ENCODE measurements around the gene SLC46A1. TPM values are rescaled to one million over a fixed set of nuclear protein-coding genes. Genes with fewer than 3 reads are reported as not detected.

Gene SLC46A1
- total RNA-seq, 2 experiments from 2014 or later: 1.5 to 2.2 TPM

GRCh38 chr17:28368915-28369683, 36.9 kb downstream of the SLC46A1 start:
- H3K4me3 ChIP-seq (ENCODE audit: low read depth, low read length, poor library complexity, severe bottlenecking): no peak overlapping the region
- TF ChIP-seq CTCF (conservative IDR thresholded peaks at IDR 0.05; ENCODE audit: low read length) (no peak), EZH2phosphoT487 (IDR thresholded peaks at IDR 0.05; ENCODE audit: borderline replicate concordance, low read depth, low read length) (no peak)
- no TSS peak for BruUV-seq (replicated peaks)
- no peak overlapping the region for H3K4me2 ChIP-seq (ENCODE audit: low read length)
- H3K9me2 ChIP-seq (ENCODE audit: insufficient read depth, low read length): no peaks in the 10 kb centered on the region
- H4K20me1 ChIP-seq (ENCODE audit: insufficient read depth, low read length): no peaks in the 10 kb centered on the region
- H3K27ac ChIP-seq (ENCODE audit: low read depth, low read length, poor library complexity, severe bottlenecking): no peak overlapping the region
- H3K79me2 ChIP-seq (ENCODE audit: insufficient read depth, low read depth, low read length): no peaks in the 10 kb centered on the region
- H2AFZ ChIP-seq (ENCODE audit: low read length): no peak overlapping the region
- CTCF ChIA-PET (ENCODE audit: unreplicated experiment): no interaction called here
- no peaks in the 10 kb centered on the region for H3K9me3 ChIP-seq (ENCODE audit: low read length)
- H3K4me1 ChIP-seq (ENCODE audit: insufficient read depth, low read length, poor library complexity, severe bottlenecking): peaks cover 20% of the 10 kb centered on the region
- DNase-seq (ENCODE audit: low spot score): no peak
- intact Hi-C loops (cut with micrococcal nuclease; ENCODE audit: unreplicated experiment): no loop called here
- POLR2A ChIA-PET: interaction anchor here (2.7 kb wide), 1 partner anchor 12 kb away, joined by 11 read pairs; the partner anchor contains the start of gene POLDIP2
- no peaks in the 10 kb centered on the region for H3K36me3 ChIP-seq (ENCODE audit: insufficient read depth, low read length)

GRCh38 chr17:28368306-28368831, 37.6 kb downstream of the SLC46A1 start:
- CTCF ChIA-PET (ENCODE audit: unreplicated experiment): no interaction called here
- H3K9me3 ChIP-seq (ENCODE audit: low read length): no peaks in the 10 kb centered on the region
- no peak for TF ChIP-seq CTCF (conservative IDR thresholded peaks at IDR 0.05; ENCODE audit: low read length)
- no peak for TF ChIP-seq EZH2phosphoT487 (IDR thresholded peaks at IDR 0.05; ENCODE audit: borderline replicate concordance, low read depth, low read length)

More at GRCh38 chr17:28368306-28368831, 37.6 kb downstream of the SLC46A1 start:
- Histone ChIP-seq H3K9me2 (ENCODE audit: insufficient read depth, low read length) (no peaks in the 10 kb centered on the region), H3K4me2 (ENCODE audit: low read length) (no peak overlapping the region), H4K20me1 (ENCODE audit: insufficient read depth, low read length) (no peaks in the 10 kb centered on the region), H3K79me2 (ENCODE audit: insufficient read depth, low read depth, low read length) (no peaks in the 10 kb centered on the region), H3K27ac (ENCODE audit: low read depth, low read length, poor library complexity, severe bottlenecking) (no peak overlapping the region), H3K4me1 (ENCODE audit: insufficient read depth, low read length, poor library complexity, severe bottlenecking) (peaks cover 18% of the 10 kb centered on the region), H2AFZ (ENCODE audit: low read length) (no peak overlapping the region), H3K36me3 (ENCODE audit: insufficient read depth, low read length) (peaks cover 4% of the 10 kb centered on the region; the same call in 1 of the 2 replicates), H3K4me3 (ENCODE audit: low read depth, low read length, poor library complexity, severe bottlenecking) (no peak overlapping the region)
- intact Hi-C loops (cut with micrococcal nuclease; ENCODE audit: unreplicated experiment): no loop called here
- BruUV-seq (replicated peaks): no TSS peak
- POLR2A ChIA-PET: no interaction called here
- DNase-seq (ENCODE audit: low spot score): no peak
